Right lobe of liver (tissue), 4 donors: Measurements from ENCODE around the gene EHD3.

Source experiments
- CTCF ChIP-seq, 4 donors: fragments of 200-600 bp in 3 of 4; fragments of 450-650 bp in 1 of 4; IDR thresholded peaks; one replicate each; pipeline versions ENCODE4 v1.5.1 to v1.8.0; 2016 to 2022; ENCODE audit warnings: antibody characterized with exemption in 4 of 4, mild to moderate bottlenecking in 2 of 4
- POLR2A ChIP-seq: fragments of 450-650 bp; IDR thresholded peaks from one replicate; pipeline ENCODE4 v1.6.1; 2017; ENCODE audit warnings: antibody characterized with exemption, mild to moderate bottlenecking
- donor health status: DM: no; HTN: no; CAD: no.
- donor health status: DM: no; HTN: no; CAD: no.
- donor health status: DM: no; HTN: yes; CAD: no.

- peak; percentile 28 to 60 (median 44) for TF ChIP-seq CTCF (IDR thresholded peaks at IDR 0.05)
- TF ChIP-seq POLR2A = peak; percentile 51
Observed at GRCh38 chr2:31233741-31234682, at the start of gene EHD3.
